ENCODE results near the gene EPN2.

DNA sequence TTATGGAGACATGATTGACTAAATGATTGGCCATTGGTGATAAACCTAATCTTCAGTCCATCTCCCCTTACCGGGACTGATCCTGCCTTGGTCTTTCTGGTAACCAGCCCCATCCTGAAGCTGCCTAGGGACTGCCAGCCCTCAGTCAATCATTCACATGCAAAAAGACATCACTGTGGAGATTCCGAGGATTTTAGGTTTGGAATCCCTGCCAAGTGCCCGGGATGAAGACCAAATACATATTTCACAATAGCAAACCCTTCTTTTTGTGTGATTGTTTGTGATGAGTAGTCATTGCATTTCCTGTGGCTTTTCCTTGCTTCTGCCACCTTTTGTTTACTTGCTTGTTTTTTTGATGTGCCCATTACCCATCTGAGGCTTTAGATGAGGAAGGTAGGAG is 44.0 kb downstream of the EPN2 start:
- TF ChIP-seq POLR2A (IDR thresholded peaks at IDR 0.05), result no peak
- TF ChIP-seq, protein P1, sequence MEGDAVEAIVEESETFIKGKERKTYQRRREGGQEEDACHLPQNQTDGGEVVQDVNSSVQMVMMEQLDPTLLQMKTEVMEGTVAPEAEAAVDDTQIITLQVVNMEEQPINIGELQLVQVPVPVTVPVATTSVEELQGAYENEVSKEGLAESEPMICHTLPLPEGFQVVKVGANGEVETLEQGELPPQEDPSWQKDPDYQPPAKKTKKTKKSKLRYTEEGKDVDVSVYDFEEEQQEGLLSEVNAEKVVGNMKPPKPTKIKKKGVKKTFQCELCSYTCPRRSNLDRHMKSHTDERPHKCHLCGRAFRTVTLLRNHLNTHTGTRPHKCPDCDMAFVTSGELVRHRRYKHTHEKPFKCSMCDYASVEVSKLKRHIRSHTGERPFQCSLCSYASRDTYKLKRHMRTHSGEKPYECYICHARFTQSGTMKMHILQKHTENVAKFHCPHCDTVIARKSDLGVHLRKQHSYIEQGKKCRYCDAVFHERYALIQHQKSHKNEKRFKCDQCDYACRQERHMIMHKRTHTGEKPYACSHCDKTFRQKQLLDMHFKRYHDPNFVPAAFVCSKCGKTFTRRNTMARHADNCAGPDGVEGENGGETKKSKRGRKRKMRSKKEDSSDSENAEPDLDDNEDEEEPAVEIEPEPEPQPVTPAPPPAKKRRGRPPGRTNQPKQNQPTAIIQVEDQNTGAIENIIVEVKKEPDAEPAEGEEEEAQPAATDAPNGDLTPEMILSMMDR (IDR thresholded peaks at IDR 0.05), result no peak
- TF ChIP-seq POLR2AphosphoS5 (IDR thresholded peaks at IDR 0.05), result no peak
